Measurements from ENCODE around the gene OCEL1.
"Not testable (repeated sequence)": the region's sequence is repeated elsewhere in the genome, so short reads cannot be mapped to it uniquely, and the experiment has no call there.

Gene OCEL1

GRCh38 chr19:17266975-17267788 is 41.2 kb downstream of the OCEL1 start, which contains the start of gene BABAM1:
TSS of gene BABAM1 (plus strand) at chr19:17267443. CDS start at chr19:17268807, 1,364 bp downstream.
- Histone ChIP-seq H3K4me3 (ENCODE audit: low read depth, low read length) (peak within 1 kb of the TSS; percentile 97), H3K36me3 (ENCODE audit: control insufficient read depth, insufficient read depth, low read length) (no peaks in the 10 kb centered on the region), H3K27me3 (ENCODE audit: control insufficient read depth, insufficient read depth, low read length) (no peaks in the 10 kb centered on the region), H2AFZ (peak within 1 kb of the TSS; percentile 98), H3K4me1 (peaks cover 5% of the 10 kb centered on the region), H3K79me2 (no peaks in the 10 kb centered on the region), H3K27ac (peak within 1 kb of the TSS; percentile 58), H3K9me3 (ENCODE audit: control insufficient read depth, low read length) (no peaks in the 10 kb centered on the region), H3K4me2 (ENCODE audit: low read length) (peak within 1 kb of the TSS; percentile 90), H3K9ac (peak within 1 kb of the TSS; percentile 64)
- TF ChIP-seq, protein P1, sequence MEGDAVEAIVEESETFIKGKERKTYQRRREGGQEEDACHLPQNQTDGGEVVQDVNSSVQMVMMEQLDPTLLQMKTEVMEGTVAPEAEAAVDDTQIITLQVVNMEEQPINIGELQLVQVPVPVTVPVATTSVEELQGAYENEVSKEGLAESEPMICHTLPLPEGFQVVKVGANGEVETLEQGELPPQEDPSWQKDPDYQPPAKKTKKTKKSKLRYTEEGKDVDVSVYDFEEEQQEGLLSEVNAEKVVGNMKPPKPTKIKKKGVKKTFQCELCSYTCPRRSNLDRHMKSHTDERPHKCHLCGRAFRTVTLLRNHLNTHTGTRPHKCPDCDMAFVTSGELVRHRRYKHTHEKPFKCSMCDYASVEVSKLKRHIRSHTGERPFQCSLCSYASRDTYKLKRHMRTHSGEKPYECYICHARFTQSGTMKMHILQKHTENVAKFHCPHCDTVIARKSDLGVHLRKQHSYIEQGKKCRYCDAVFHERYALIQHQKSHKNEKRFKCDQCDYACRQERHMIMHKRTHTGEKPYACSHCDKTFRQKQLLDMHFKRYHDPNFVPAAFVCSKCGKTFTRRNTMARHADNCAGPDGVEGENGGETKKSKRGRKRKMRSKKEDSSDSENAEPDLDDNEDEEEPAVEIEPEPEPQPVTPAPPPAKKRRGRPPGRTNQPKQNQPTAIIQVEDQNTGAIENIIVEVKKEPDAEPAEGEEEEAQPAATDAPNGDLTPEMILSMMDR (IDR thresholded peaks at IDR 0.05) = no peak

DNA sequence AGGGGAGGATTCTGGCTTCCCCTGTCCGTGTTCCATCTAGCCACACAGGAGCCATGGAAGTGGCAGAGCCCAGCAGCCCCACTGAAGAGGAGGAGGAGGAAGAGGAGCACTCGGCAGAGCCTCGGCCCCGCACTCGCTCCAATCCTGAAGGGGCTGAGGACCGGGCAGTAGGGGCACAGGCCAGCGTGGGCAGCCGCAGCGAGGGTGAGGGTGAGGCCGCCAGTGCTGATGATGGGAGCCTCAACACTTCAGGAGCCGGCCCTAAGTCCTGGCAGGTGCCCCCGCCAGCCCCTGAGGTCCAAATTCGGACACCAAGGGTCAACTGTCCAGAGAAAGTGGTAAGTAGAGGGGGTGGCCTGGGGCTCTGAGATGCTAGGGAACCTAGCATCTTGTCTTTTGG is 42.7 kb downstream of the OCEL1 start:
- H3K4me1 ChIP-seq = peaks cover 5% of the 10 kb centered on the region
- H3K36me3 ChIP-seq (ENCODE audit: control insufficient read depth, insufficient read depth, low read length) = no peaks in the 10 kb centered on the region
- TF ChIP-seq, protein P1 (IDR thresholded peaks at IDR 0.05) = no peak
- H3K9ac ChIP-seq = no peak overlapping the region
- no peak overlapping the region for H3K4me2 ChIP-seq (ENCODE audit: low read length)
- no peaks in the 10 kb centered on the region for H3K27me3 ChIP-seq (ENCODE audit: control insufficient read depth, insufficient read depth, low read length)
- no peaks in the 10 kb centered on the region for H3K9me3 ChIP-seq (ENCODE audit: control insufficient read depth, low read length)
- no peak overlapping the region for H3K4me3 ChIP-seq (ENCODE audit: low read depth, low read length)
- no peak overlapping the region for H3K27ac ChIP-seq
- no peak overlapping the region for H2AFZ ChIP-seq
- H3K79me2 ChIP-seq = no peaks in the 10 kb centered on the region

GRCh38 chr19:17274892-17275291 is 48.9 kb downstream of the OCEL1 start:
- H3K9me3 ChIP-seq (ENCODE audit: control insufficient read depth, low read length); H2AFZ ChIP-seq; H3K4me3 ChIP-seq (ENCODE audit: low read depth, low read length); H3K36me3 ChIP-seq (ENCODE audit: control insufficient read depth, insufficient read depth, low read length); H3K79me2 ChIP-seq; H3K27me3 ChIP-seq (ENCODE audit: control insufficient read depth, insufficient read depth, low read length); H3K4me2 ChIP-seq (ENCODE audit: low read length); H3K27ac ChIP-seq; H3K4me1 ChIP-seq; H3K9ac ChIP-seq: not testable (repeated sequence)

DNA sequence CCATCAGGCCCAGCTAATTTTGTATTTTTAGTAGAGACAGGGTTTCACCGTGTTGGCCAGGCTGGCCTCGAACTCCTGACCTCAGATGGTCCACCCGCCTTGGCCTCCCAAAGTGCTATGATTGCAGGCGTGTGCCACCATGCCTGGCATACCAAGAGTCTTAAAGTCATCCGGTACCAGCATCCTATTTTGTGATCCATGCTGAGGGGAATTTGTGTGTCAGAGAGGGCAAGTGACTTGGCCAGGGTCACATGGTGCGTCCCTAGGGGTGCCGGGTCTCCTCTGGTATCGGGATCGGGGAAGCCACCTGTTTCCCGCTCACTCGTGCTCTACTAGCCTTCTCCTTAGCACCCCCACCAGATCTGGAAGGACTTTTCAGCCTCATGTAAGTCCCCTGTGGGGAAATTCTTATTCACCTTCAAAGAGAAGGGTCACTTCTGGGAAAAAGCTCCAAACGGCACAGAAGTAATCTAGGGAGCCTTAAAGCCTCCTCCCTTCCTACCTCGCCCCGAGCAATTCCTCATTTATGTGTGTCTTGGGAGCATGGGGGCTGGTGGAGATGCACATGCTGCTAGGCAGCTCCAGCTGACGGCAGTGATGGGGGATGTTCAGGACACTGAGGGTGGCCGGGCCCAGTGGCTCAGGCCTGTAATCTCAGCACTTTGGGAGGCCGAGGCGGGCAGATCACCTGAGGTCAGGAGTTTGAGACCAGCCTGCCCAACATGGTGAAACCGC is 49.6 kb downstream of the OCEL1 start:
- Histone ChIP-seq H2AFZ (no peak overlapping the region), H3K27ac (no peak overlapping the region), H3K4me2 (ENCODE audit: low read length) (no peak overlapping the region), H3K4me3 (ENCODE audit: low read depth, low read length) (no peak overlapping the region), H3K79me2 (no peaks in the 10 kb centered on the region), H3K27me3 (ENCODE audit: control insufficient read depth, insufficient read depth, low read length) (no peaks in the 10 kb centered on the region), H3K9me3 (ENCODE audit: control insufficient read depth, low read length) (no peaks in the 10 kb centered on the region), H3K4me1 (no peaks in the 10 kb centered on the region), H3K36me3 (ENCODE audit: control insufficient read depth, insufficient read depth, low read length) (no peaks in the 10 kb centered on the region), H3K9ac (no peak overlapping the region)
- TF ChIP-seq, protein P1 (IDR thresholded peaks at IDR 0.05) = no peak

All from parathyroid adenoma (tissue), 2 donors.